Stimulated activated CD4-positive, alpha-beta T cell treated with anti-CD3 and anti-CD28 coated beads, Interleukin-12 subunit alpha, Interleukin-12 subunit beta, amount 100 ng/mL, for 48 hours (primary cell): ENCODE data around the gene DUT.

Source experiments
- DNase-seq, 3 donors: peaks; one replicate each; pipeline ENCODE4 v3.0.0-alpha.2; 2020; ENCODE audit warnings: low read depth in 2 of 3, low spot score in 1 of 3

The DUT gene

DNA sequence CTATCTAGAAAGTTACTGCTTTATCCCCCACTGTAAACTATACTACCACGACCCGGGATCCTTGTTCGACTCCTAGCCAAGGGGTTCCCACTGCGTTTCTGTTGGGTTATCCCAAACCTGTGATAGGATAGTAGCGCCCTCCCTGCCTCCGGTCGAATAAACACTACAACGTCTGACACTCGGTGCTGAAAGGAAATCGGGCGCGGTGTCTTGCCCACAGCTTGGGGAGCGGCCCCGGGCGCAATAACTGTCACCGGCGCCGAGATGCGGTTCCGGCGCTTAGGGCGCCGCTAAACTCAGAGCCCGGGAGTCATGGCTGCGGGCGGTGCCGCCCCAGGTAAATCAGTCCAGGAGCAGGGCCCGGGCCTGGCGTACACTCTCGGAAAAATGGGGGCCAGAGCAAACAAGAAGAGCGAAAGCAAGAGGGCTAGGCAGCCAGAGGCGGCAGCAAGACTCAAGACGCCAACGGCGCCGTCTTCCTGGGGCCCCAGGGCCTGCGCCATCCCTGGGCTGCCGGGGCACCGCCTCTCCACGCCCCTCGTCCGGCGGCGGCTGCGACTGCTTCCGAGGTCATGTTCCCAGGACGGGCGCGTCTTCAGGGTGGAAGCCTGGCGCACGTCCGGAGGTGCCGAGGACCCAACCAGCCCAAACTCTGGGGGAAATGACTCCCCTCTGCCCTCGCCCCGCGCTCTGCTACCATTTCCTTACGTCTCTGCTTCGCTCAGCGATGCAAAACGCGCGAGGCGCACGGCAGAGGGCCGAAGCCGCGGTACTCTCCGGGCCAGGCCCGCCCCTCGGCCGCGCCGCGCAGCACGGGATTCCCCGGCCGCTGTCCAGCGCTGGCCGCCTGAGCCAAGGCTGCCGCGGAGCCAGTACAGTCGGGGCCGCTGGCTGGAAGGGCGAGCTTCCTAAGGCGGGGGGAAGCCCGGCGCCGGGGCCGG, at the start of gene DUT:
Gene DUT, plus strand, starts transcription at position 575 of the 941 bp plus-strand sequence. Its CDS starts 87 bp downstream, at position 662.
- peak; percentile 58 to 76 (median 65) for DNase-seq

DNA sequence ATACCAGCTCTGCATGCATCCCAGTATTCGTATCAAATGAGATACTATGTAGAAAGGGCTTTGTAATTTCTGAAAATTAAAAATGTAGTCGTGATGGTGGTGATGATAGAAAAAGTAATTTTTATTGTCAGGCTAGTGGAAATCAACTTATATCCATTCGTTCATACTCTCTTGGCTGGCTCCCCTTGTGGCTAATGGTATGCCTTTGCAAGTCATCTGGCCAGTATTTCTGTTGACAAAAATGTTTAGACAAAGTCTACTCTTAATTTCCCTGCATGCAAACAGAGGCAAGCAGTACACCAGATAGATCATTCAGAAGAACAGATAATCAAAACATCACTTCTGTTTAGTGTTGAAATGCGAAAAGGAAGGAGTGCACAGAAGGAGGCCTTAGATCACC, 49.6 kb upstream of the DUT start:
- DNase-seq: no peak

DNA sequence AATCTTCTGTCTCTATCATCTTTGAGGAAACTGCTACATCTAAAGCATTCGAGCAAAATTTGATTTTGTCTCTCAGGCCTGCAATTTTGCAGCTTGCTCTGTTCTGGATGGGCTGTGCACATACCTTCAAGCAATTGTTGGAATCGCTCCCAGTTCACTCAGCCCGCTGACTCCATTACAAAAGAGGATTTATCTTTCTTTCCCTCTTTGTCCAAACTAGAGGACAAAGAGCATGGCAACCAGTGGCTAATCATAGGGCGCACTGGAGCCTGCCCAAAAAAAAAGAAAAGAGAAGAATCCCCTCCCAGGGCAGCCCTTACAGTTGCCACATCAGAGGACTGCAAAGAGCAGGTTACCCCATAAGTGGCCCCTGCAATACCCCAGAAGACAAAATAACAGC, 49.0 kb upstream of the DUT start:
- no peak for DNase-seq

DNA sequence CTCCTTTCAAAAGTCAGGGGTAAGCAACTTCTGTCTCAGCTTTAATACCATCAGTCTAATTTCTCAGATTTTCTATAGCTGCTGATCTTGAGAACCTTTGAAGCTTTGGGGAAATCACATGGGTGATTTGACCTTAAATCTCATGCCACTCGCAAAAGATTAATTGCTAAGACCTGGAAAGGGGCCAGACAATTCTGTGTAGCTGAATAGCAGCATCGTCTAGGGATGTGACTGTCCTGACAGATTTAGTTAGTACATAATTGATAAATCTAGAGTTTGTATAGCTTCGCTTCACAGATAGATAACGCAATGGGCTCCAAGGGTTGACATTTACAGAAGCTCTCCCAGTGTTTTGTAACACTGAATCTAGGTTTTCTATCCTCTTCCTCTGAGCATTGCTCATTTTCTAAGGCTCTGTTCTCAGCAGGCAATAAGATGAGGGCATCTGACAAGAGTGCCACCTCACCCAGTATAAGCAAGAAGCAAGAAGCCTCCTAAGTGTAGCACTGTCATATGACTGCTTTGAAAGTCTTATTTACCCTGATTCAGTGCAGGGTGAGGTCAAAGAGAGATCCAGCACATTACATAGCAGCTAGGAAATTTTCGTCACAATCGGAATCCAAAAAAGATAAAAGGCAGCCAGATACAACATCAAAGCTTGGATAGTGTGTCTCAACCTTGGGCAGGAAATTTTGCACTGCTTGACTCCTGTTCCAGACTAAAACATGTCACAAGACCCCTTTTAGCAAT, 47.7 kb upstream of the DUT start:
- no peak for DNase-seq

DNA sequence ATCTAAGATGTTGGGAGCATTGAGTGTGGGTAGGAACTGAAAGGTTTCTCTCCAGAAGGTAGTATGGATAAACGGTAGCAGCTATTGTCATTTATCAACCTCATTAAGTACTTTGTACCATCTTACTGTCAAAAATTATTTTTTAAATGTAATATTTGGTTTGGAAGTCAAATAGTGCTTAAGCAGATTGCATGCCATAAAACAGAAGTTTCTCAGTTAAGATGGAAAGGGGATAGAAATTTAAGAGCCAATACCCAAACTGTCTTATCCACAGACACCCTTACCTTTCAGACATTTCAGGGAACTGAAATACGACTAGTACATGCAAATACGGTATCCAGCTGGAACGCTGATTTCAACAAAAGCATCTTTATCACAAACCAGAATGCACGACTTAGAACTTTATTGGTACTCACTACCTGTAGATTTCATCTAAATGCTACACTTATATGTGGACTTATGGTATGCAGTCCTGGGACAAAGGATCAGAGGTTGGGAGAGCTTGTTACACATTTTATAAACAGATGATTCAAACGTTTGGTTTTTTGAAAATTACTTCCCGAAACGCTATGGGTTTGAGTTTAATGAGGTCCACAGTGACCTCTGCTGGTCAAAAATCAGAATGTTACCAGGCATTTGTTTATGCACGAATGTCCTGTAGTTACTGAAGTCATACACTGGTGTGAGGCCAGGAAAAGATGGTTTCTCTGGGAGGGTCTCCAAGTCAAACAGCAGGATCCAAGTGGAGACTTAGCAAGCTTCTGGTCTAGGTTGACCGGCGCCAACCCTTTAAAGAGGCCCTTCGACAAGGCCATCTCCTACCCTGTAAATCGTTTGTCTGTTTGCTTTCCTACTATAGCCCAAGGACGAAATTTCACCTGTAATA, 45.7 kb upstream of the DUT start:
- DNase-seq: peak in 2 of 3 donors; percentile 20 to 69

DNA sequence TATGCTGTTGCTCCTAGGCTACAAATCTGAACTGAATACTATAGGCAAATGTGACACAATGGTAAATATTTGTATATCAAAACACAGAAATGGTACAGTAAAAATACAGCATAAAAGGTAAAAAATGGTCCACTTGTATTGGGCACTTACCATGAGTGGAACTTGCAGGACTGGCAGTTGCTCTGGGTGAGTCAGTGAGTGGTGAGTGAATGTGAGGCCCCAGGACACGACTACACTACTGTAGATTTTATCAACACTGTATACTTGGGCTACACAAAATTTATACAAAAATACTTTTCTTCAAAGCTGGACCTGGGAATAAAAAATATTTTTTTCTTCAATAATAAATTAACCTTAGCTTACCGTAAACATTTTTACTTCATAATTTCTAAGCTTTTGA, 41.6 kb upstream of the DUT start:
- DNase-seq: no peak

DNA sequence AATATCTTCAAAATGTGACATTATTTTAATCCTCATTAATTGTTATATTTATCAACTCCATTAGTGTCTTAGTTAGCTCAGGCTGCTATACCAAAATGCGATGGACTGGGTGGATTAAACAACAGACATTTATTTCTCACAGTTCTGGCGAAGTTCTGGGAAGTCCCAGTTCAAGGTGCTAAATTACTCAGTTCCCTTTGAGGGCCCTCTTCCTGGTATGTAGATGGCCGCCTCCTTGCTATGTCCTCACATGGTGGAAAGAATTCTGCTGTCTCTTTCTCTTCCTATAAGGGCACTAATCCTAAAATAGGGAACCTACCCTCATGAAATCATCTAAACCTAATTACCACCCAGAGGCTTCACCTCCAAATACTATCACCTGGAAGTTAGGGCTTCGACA, 38.8 kb upstream of the DUT start:
- DNase-seq: no peak

DNA sequence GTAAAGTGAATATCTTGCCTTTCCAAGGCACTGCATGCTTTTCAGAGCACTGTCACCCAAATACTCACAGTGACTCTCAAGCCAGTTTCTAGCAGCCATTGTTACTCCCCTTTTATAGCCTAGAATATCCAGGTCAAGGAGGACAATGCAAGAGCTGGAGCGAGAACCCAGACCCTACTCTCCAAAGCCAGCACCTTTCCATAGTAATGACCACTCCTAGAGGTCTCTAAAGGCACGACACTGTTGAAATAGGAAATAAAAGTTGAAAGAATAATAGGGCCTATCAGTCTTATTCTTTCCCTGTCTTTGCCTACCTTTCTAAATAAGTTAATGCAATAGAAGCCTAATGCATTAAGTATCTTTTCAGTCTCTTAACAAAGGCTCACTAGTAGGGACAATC, 33.6 kb upstream of the DUT start:
- DNase-seq: no peak

DNA sequence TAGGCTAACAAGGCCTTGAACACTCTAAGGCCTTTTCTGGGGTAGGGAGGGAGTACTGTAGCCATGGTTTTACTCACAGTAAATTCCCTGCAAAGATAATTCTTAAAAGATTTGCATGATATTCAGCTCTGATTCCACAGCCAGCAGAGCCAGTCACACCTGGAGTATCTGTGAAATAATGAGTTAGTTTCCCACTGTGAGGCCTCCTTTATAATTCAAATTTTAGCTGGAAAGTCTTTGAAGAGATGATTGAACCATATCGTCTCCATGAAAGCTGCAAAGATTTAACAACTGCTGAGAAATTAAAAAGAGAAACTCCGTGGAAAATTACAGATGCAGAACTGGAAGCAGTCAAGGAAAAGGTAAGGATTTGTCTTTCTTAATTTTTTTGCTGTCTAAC, 32.3 kb upstream of the DUT start:
- DNase-seq: no peak

DNA sequence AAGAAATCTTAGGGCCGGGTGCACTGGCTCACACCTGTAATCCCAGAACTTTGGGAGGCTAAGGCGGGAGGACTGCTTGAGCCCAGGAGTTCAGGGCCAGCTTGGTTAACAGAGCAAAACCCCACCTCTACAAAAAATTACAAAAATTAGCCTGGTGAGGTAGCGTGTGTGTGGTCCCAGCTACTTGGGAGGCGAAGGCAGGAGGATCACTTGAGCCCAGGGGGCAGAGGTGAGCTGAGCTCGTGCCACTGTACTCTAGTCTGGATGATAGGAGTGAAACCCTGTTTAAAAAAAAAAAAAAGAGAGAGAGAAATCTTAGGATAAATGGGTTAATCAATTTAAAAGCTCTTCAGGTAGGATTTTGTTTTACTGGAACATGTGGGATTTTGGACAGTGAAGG, 31.2 kb upstream of the DUT start:
- no peak for DNase-seq

DNA sequence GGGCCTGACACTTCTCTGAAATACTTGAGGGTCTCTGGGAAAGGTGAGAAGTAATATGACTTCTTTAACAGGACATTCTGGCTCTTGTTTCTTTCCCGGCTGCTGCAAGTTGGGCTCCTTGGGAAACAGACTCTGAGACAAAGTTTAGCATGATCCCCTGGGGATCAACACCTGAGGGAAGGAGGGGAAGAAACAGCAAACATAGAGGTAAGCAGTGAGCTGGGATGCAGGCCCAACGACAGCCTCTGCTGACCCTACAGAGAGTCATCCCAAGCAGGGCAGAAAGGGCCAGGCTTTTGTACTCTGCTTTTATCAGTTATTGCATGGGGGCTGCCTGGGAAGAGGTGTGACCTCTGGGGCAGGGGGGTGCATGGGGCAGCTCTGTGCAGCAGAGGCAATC, 26.8 kb upstream of the DUT start:
- no peak for DNase-seq

DNA sequence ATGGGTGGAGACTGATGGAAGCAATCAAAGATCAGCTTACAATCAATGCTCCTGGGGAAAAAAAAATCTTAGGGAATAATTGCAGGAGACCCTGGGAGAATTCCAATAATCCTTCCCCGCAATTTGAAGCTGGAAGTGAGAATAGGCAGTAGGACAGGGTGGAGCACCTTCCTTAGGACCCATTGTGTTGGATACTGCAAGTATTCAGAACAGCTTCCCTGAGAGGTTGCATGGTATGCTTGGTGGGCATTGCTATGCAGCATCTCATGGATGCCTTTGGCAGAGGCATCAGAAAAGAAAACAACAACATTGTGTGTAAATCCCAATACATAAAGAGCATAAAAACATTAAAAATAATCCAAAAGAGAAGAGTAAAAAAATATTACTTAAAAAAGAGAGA, 24.6 kb upstream of the DUT start:
- DNase-seq: no peak

DNA sequence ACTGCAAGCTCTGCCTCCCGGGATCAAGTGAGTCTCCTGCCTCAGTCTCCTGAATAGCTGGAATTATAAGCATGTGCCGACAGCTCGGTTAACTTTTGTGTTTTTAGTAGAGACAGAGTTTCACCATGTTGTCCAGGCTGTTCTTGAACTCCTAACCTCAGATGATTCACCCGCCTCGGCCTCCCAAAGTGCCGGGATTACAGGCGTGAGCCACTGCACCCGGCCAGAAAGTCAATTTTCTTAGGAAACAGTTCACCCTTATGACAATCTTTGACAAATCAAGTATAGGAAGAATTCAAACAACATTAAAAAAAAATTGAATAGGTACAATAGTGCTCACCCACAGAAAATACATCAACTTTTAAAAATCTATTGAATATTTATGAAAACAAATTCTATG, 23.6 kb upstream of the DUT start:
- no peak for DNase-seq

DNA sequence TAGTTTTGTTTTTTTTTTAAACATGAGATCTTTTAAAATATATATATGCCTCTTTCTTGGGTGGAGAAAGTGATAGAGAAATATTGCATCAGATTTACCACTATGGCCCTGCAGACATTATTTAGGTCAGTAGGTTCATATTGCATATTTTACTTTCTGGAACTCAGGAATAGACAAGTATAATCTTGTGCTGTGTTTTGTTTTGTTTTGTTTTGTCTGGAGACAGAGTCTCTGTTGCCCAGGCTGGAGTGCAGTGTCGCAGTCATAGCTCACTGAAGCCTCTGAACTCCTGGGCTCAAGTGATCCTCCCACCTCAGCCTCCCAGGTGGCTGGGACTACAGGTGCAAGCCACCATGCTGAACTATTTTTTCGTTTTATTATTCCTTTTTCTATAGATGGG, 21.5 kb upstream of the DUT start:
- DNase-seq: no peak

DNA sequence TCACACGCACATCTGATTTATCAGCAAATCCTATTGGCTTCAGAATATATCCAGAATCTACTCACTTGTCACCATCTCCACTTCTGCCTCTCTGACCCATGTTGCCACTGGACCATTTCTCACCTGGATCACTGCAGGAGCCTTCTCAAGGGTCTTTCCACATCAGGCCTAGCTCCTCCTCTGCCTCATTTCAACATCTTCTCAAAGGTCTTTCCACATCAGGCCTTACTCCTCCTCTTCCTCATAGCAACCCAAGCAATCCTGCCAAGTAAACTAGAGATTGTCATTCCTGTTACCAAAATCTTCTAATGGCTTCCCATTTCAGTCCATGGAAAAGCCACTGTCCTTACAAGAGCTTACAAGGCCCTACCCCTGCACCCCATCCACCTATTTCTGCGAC, 18.0 kb upstream of the DUT start:
- no peak for DNase-seq

DNA sequence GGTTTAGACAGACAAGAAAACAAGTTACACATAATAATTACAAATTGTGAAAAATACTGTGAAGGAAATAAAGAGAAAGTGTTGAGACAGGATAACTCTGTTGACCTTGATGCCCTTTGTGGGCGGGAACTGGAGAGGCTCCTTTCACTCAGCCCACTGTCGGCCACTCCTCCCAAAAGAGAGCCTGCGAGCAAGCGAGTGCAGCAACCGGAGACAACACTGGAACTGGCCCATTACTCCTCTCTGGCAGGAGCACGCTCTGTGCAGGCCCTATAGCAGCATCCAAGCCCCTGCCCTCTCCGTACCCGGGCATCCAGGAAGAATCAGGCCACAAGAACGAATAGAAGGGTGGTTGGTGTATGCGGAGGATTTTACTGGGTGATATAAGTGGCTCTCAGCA, 16.2 kb upstream of the DUT start:
- DNase-seq: no peak

DNA sequence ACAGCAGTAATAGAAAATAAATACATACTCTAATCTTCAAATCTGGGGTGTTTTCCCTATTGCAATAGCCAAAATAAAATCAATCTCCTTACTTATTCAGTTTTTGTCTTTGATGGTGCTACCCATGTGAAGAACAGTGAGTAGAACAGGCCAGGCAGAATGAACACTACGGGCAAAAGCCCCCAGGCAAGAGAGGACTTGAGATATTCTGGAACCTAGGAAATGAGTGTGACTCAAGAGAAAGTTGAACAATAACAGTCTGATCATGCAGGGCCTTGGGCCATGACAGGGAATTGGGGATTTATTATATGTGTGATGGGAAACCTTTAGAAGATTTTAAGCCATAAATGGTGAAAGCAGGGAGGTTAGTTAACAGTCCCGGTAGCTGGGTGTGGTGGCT, 14.0 kb upstream of the DUT start:
- DNase-seq: no peak

DNA sequence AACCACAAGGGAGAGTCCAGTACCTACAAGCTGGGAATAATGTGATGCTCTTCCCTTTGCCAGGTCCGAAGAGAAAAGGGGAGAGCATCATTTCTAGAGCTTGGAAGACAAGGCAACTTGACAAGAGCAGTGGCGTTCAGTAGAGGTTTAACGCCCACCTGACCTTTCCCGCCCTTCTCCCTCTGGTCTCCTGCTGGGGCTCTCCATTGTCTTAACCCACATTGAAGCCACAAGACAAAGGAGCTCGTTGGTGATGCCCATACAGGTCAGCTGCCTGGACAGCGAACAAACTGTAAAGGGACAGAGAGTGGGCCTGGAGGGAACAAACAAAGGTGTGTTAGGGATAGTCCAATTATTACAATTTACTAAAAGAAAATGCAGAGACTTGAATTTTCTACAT, 13.1 kb upstream of the DUT start:
- DNase-seq: no peak

DNA sequence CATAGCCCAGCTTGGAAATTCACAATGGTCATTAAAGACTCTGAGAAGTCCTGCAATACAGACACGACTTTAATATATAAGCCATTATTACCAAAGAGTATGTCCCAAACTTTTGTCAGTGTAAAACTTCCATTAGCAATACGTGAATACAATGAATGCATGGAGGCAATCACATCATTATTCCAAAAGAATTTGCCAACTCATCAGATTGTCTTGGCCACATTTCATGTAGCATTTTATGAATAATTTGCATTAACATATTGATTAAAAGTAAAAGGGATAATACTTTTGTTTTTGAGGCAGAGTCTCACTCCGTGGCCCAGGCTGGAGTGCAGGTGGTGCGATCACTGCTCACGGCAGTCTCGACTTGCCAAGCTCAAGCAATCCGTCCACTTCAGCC, 7.9 kb upstream of the DUT start:
- no peak for DNase-seq

DNA sequence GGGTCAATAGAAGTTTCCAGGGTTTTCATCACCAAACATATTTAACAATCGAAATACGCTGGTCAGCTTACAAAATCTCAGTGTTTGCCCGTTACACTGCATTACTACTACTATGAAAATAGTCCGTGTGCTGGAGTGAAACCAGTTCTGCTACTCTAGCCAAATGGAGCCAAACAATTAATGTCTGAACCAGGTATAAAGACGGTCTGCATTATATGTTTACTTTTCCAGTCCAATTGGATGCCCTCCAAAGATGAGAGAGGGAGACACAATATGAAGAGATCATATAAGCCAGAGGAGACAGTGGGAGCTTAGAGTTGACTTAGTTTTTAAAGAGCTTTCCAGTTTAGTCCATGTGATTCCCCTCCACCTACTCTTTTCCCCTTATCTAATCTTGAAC, 6.3 kb upstream of the DUT start:
- no peak for DNase-seq

DNA sequence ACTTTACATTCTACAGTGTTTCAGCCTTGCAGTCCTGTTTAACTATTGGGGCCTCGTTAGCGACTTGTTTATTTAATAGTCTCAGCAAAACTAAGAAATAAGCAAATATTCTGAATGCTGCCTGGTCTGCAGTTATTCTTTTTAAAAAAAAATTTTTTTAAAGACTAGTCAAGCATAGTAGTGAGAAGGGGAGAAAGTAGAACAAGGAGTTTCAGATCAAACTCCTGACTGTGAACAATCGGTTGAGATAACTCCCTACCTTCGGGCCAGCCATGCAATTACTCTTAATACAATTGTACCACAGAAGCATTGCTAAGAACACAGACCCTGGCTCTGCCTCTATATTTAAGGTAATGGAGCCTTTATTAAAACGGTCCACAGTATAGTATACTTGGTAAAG, 5.8 kb upstream of the DUT start:
- DNase-seq: no peak
